Thoracic aorta (tissue), 2 donors: ENCODE measurements around the gene AHRR. TPM values are rescaled to one million over a fixed set of nuclear protein-coding genes. Genes with fewer than 3 reads are reported as not detected.
"Not testable (repeated sequence)": the region's sequence is repeated elsewhere in the genome, so short reads cannot be mapped to it uniquely, and the experiment has no call there.

ENCODE experiments used
- ATAC-seq: fragments of 150-250 bp; one replicate; pipeline ENCODE4 v1.8.0; 2017; ENCODE audit warnings: low read depth; ENCODE audit not compliant: insufficient number of reproducible peaks, low FRiP score
- DNase-seq: peaks from one replicate; pipeline ENCODE4 v3.0.0-alpha.2; 2020; ENCODE audit warnings: low spot score
- H3K27ac ChIP-seq, 2 donors: fragments of 200-600 bp; sonication (generic); 1 replicate in 1 of 2; 2 replicates in 1 of 2; pipeline ENCODE4 v1.5.1; 2016; ENCODE audit warnings: mild to moderate bottlenecking in 2 of 2, moderate library complexity in 2 of 2
- H3K27me3 ChIP-seq: fragments of 200-600 bp; sonication (generic); replicated peaks from 2 replicates; pipeline ENCODE4 v1.6.0; 2016; ENCODE audit warnings: mild to moderate bottlenecking; ENCODE audit not compliant: insufficient read depth
- H3K36me3 ChIP-seq: fragments of 200-600 bp; sonication (generic); one replicate; pipeline ENCODE4 v1.5.1; 2016
- H3K4me1 ChIP-seq, 2 donors: fragments of 200-600 bp; sonication (generic); 1 replicate in 1 of 2; 2 replicates in 1 of 2; pipeline versions ENCODE4 v1.5.1 to v1.6.0; 2016; ENCODE audit warnings: low read depth in 2 of 2, mild to moderate bottlenecking in 1 of 2; ENCODE audit not compliant: control insufficient read depth in 1 of 2
- H3K4me3 ChIP-seq: fragments of 200-600 bp; sonication (generic); 2 replicates; pipeline ENCODE4 v1.5.1; 2016; ENCODE audit warnings: mild to moderate bottlenecking
- H3K9me3 ChIP-seq: fragments of 200-600 bp; sonication (generic); 2 replicates; pipeline ENCODE4 v1.5.1; 2016
- total RNA-seq, 2 donors: library from RNA; depleted of rRNA; stranded (reverse); fragments of >200 nt; gene quantifications; one replicate each; pipeline versions ENCODE4 v1.1.0 to v1.2.3, GENCODE V29; 2016
- TF ChIP-seq, protein P1 (sequence below): fragments of 200-600 bp; sonication (generic); IDR thresholded peaks from one replicate; pipeline ENCODE4 v1.5.1; 2019; ENCODE audit warnings: antibody characterized with exemption

AHRR gene
- total RNA-seq, 2 donors from 2014 or later, result 0.85 to 3.1 TPM

DNA sequence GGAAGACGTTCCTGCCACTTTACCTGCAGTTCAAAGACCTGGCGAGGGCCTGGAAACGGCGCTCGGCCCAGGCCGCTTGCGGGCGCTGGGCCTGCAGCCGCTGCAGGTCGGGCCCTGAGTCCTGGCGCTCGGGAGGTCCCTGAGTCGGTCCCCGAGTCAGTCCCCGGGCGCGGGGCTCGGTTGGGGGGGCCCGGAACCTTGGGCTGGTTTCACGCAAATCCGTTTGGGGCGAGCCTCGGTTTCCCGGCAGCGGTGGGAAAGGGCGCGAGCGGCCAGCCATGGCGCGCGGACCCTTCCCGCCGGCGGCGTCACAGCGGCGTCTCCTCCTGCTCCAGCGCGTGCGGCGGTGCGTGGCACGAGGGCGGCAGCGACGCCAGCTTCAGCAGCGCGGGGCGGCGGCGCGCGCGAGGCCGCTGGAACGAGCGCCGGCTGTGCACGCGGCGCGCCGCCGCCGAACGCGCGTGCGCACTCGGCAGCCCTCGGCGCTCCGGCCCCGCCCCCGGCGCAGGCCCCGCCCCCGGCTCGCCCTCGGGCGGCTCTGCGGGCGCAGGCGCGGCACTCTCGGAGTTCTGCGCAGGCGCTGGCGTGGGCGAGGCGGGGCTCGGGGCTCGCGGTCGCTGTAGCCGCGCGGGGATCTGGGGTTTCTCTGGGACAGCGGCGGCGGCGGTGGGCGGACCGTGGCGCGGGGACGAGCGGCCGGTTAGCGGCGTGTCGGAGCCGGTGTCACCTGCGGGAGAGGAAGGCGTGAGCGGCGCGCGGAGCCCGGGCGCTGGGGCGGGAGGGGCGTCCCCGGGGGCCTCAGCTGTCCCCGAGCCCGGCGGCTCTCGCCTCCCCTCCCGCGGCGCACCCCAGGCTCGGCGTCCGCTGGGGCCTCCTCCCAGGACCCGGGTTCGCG lies 151.4 kb downstream of the AHRR start:
- peak overlapping the region; percentile 17 to 45 for H3K27ac ChIP-seq
- DNase-seq (peak; percentile 38), ATAC-seq (peak; percentile 82)
- H3K27me3 ChIP-seq, result no peaks in the 10 kb centered on the region
- TF ChIP-seq, protein P1, sequence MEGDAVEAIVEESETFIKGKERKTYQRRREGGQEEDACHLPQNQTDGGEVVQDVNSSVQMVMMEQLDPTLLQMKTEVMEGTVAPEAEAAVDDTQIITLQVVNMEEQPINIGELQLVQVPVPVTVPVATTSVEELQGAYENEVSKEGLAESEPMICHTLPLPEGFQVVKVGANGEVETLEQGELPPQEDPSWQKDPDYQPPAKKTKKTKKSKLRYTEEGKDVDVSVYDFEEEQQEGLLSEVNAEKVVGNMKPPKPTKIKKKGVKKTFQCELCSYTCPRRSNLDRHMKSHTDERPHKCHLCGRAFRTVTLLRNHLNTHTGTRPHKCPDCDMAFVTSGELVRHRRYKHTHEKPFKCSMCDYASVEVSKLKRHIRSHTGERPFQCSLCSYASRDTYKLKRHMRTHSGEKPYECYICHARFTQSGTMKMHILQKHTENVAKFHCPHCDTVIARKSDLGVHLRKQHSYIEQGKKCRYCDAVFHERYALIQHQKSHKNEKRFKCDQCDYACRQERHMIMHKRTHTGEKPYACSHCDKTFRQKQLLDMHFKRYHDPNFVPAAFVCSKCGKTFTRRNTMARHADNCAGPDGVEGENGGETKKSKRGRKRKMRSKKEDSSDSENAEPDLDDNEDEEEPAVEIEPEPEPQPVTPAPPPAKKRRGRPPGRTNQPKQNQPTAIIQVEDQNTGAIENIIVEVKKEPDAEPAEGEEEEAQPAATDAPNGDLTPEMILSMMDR, result no peak
- H3K4me3 ChIP-seq, result peak overlapping the region; percentile 99
- H3K9me3 ChIP-seq, result no peaks in the 10 kb centered on the region
- H3K36me3 ChIP-seq, result no peaks in the 10 kb centered on the region
- H3K4me1 ChIP-seq, result peaks cover 4 to 27% of the 10 kb centered on the region in 2 donors

DNA sequence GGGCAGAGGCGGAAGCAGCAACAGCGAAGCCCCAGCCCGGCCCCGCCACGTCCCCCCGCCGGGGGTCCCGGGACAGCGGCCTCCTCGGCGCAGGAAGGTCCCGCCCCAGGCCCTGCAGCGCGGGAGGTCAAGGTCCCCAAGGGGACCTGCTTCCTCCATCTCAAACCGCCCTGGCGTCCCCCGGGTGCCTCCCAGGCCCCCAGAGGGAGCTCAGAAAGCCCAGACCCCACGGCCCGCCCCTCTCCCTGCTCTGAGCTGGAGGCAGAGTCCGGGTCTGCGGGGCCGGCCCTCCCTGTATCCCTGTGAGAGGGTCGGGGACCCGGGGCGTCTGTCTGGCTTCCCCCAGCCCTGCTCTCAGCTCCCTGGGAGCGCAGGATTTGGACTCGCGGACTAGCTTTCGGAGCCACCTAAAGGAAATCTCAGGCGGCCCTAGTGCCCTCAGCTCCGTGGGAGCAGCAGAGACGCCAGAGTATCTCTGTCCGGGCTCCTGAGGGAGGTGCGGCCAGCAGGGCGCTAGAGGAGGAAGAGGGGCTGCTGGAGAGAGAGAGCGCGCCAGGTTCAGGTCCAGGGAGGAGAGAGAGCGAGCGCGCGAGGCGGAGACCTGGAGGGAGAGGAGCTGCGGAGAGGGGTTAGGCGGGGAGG lies 152.2 kb downstream of the AHRR start:
- ATAC-seq, result no peak
- no peaks in the 10 kb centered on the region for H3K9me3 ChIP-seq
- TF ChIP-seq, protein P1, result no peak
- no peaks in the 10 kb centered on the region for H3K27me3 ChIP-seq
- DNase-seq, result no peak
- peak overlapping the region; percentile 99 for H3K4me3 ChIP-seq
- H3K36me3 ChIP-seq, result no peaks in the 10 kb centered on the region
- H3K27ac ChIP-seq, result no peak overlapping the region
- H3K4me1 ChIP-seq, result peaks cover 4 to 27% of the 10 kb centered on the region in 2 donors

DNA sequence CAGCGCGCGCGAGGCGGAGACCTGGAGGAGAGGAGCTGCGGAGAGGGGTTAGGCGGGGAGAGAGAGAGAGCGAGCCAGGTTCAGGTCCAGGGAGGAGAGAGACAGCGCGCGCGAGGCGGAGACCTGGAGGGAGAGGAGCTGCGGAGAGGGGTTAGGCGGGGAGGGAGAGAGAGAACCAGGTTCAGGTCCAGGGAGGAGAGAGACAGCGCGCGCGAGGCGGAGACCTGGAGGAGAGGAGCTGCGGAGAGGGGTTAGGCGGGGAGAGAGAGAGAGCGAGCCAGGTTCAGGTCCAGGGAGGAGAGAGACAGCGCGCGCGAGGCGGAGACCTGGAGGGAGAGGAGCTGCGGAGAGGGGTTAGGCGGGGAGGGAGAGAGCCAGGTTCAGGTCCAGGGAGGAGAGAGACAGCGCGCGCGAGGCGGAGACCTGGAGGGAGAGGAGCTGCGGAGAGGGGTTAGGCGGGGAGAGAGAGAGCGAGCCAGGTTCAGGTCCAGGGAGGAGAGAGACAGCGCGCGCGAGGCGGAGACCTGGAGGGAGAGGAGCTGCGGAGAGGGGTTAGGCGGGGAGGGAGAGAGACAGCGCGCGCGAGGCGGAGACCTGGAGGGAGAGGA lies 152.8 kb downstream of the AHRR start:
- Histone ChIP-seq H3K4me1 (peaks cover 4 to 27% of the 10 kb centered on the region in 2 donors), H3K4me3 (peak overlapping the region; percentile 99)
- not testable (repeated sequence) for H3K36me3 ChIP-seq, H3K27ac ChIP-seq, H3K27me3 ChIP-seq, ATAC-seq, H3K9me3 ChIP-seq, DNase-seq

DNA sequence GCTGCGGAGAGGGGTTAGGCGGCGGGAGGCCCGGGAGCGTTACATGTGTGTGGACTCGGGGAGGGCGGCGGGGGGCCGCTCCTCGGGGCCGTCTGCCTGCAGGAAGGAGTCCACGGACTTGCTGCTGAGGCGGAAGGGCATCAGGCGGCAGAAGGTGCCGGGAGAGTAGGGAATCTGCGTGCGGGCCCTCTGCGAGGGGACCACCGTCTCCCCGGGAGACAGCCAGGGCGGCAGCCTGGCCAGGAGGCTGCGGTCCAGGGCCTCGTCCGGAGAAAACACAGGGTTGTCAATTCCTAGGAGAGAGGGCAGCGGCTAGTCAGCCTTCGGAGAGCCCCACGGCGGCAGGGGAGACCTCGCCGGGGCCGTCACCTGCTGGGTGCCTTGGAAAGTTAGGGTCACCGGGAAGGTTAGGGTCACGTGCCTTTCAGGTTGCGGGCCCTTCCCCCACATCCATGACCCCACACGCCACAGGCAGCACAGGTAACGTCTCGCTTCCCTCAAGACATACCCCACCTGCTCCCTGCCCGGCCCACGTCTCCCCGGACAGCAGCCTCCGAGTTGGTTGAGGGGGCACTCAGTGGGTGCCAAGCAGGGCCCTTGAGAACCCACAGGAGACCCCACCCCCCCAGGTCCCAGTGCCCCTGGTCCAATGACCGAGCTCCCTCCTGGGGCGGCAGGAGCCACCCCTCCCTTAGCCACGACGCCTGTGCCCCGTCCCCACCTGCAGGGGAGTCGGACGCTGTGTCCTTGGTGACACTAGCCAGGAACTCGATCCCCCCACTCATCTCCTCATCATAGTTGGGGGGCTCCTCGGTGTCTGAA lies 153.5 kb downstream of the AHRR start:
- Histone ChIP-seq H3K9me3 (no peaks in the 10 kb centered on the region), H3K27me3 (no peaks in the 10 kb centered on the region), H3K36me3 (no peaks in the 10 kb centered on the region), H3K4me1 (peaks cover 4 to 27% of the 10 kb centered on the region in 2 donors), H3K4me3 (peak overlapping the region; percentile 47), H3K27ac (no peak overlapping the region)
- ATAC-seq (no peak), DNase-seq (no peak)
- TF ChIP-seq, protein P1, result no peak

DNA sequence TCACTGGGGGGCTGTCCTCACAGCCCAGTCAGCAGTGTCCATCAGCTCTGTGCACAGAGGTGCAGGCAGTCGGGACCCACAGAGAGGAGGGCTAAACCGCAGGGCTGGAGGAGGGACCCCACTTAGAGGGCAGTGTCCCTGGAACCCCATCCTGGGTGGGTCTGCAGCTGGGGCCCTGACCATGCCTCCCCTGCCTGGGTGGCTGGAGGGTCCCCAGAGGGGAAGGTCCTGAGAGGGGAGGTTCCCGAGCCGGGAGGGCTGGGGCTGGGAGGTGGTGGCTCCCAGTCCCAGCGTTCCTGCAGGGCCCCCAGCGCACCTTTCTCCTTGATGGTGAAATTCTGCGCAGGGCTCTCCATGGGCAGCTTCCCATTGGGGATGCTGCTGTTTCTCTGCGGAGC lies 154.2 kb downstream of the AHRR start:
- no peaks in the 10 kb centered on the region for H3K36me3 ChIP-seq
- ATAC-seq (no peak), DNase-seq (no peak)
- peaks cover 4 to 26% of the 10 kb centered on the region in 2 donors for H3K4me1 ChIP-seq
- no peak overlapping the region for H3K4me3 ChIP-seq
- H3K27ac ChIP-seq, result no peak overlapping the region
- TF ChIP-seq, protein P1, result no peak
- no peaks in the 10 kb centered on the region for H3K9me3 ChIP-seq
- no peaks in the 10 kb centered on the region for H3K27me3 ChIP-seq
